Measurements from ENCODE around the gene MYH4. TPM values are rescaled to one million over a fixed set of nuclear protein-coding genes. Genes with fewer than 3 reads are reported as not detected.

Gene MYH4
- total RNA-seq, 1 experiment from 2014 or later: not detected

- H3K27me3 ChIP-seq: no peaks in the 10 kb centered on the region
- no peaks in the 10 kb centered on the region for H3K36me3 ChIP-seq
- no peaks in the 10 kb centered on the region for H3K9me3 ChIP-seq
- no peak overlapping the region for H3K4me3 ChIP-seq
- no peak for DNase-seq
Measured at GRCh38 chr17:10447026-10447931, 22.1 kb downstream of the MYH4 start.

- no peak for DNase-seq
- Histone ChIP-seq H3K9me3 (peaks cover 3% of the 10 kb centered on the region; the same call in 1 of the 2 replicates), H3K36me3 (no peaks in the 10 kb centered on the region), H3K4me3 (no peak overlapping the region), H3K27me3 (no peaks in the 10 kb centered on the region)
Measured at GRCh38 chr17:10439816-10440215, 29.5 kb downstream of the MYH4 start.

- H3K36me3 ChIP-seq: no peaks in the 10 kb centered on the region
- DNase-seq: peak; percentile 11
- no peak overlapping the region for H3K4me3 ChIP-seq
- peaks cover 9% of the 10 kb centered on the region for H3K9me3 ChIP-seq
- no peaks in the 10 kb centered on the region for H3K27me3 ChIP-seq
Measured at GRCh38 chr17:10435096-10435495, 34.3 kb downstream of the MYH4 start.

- H3K4me3 ChIP-seq: no peak overlapping the region
- DNase-seq: no peak
Measured at GRCh38 chr17:10429421-10430045, 39.8 kb downstream of the MYH4 start.

GRCh38 chr17:10428781-10429180 is 40.6 kb downstream of the MYH4 start:
- Histone ChIP-seq H3K27me3 (no peaks in the 10 kb centered on the region), H3K9me3 (peaks cover 3% of the 10 kb centered on the region; the same call in 1 of the 2 replicates), H3K4me3 (no peak overlapping the region), H3K36me3 (no peaks in the 10 kb centered on the region)
- DNase-seq: no peak

More at GRCh38 chr17:10429421-10430045, 39.8 kb downstream of the MYH4 start:
- Histone ChIP-seq H3K9me3 (peaks cover 7% of the 10 kb centered on the region; the same call in 1 of the 2 replicates), H3K36me3 (no peaks in the 10 kb centered on the region), H3K27me3 (no peaks in the 10 kb centered on the region)

- Histone ChIP-seq H3K9me3 (no peaks in the 10 kb centered on the region), H3K36me3 (no peaks in the 10 kb centered on the region), H3K27me3 (no peaks in the 10 kb centered on the region), H3K4me3 (no peak within 1 kb of the TSS)
- DNase-seq: no peak
Measured at GRCh38 chr17:10421900-10422542, 47.3 kb downstream of the MYH4 start, which contains the start of gene MYH8. Gene MYH8, minus strand, starts transcription at chr17:10421950. Its CDS starts 1,723 bp downstream, at chr17:10420227.

GRCh38 chr17:10421211-10421610 is 48.1 kb downstream of the MYH4 start:
- no peaks in the 10 kb centered on the region for H3K36me3 ChIP-seq
- no peak for DNase-seq
- H3K4me3 ChIP-seq: no peak overlapping the region
- no peaks in the 10 kb centered on the region for H3K9me3 ChIP-seq
- no peaks in the 10 kb centered on the region for H3K27me3 ChIP-seq

- Histone ChIP-seq H3K4me3 (no peak overlapping the region), H3K9me3 (no peaks in the 10 kb centered on the region), H3K27me3 (no peaks in the 10 kb centered on the region), H3K36me3 (no peaks in the 10 kb centered on the region)
- no peak for DNase-seq
Measured at GRCh38 chr17:10420811-10421210, 48.5 kb downstream of the MYH4 start.

GRCh38 chr17:10417431-10417830 is 51.9 kb downstream of the MYH4 start:
- H3K9me3 ChIP-seq: no peaks in the 10 kb centered on the region
- no peaks in the 10 kb centered on the region for H3K36me3 ChIP-seq
- H3K27me3 ChIP-seq: peaks cover 2% of the 10 kb centered on the region; the same call in 1 of the 2 replicates
- no peak overlapping the region for H3K4me3 ChIP-seq
- DNase-seq: no peak

GRCh38 chr17:10415161-10415560 is 54.2 kb downstream of the MYH4 start:
- Histone ChIP-seq H3K36me3 (no peaks in the 10 kb centered on the region), H3K27me3 (peaks cover 2% of the 10 kb centered on the region; the same call in 1 of the 2 replicates), H3K9me3 (no peaks in the 10 kb centered on the region), H3K4me3 (no peak overlapping the region)
- no peak for DNase-seq

- no peaks in the 10 kb centered on the region; the same call in 1 of the 2 replicates for H3K27me3 ChIP-seq
- H3K36me3 ChIP-seq: no peaks in the 10 kb centered on the region
- H3K9me3 ChIP-seq: 0 out of 2 replicates have a peak, but pooled peaks cover 2% of the 10 kb centered on the region
- no peak for DNase-seq
- no peak overlapping the region for H3K4me3 ChIP-seq
Measured at GRCh38 chr17:10403589-10403988, 65.8 kb downstream of the MYH4 start.

- no peak for DNase-seq
- no peaks in the 10 kb centered on the region; the same call in 1 of the 2 replicates for H3K27me3 ChIP-seq
- H3K4me3 ChIP-seq: no peak overlapping the region
- H3K9me3 ChIP-seq: no peaks in the 10 kb centered on the region
- no peaks in the 10 kb centered on the region for H3K36me3 ChIP-seq
Measured at GRCh38 chr17:10398352-10398751, 71.0 kb downstream of the MYH4 start.

- no peak for DNase-seq
- H3K9me3 ChIP-seq: no peaks in the 10 kb centered on the region
- H3K27me3 ChIP-seq: no peaks in the 10 kb centered on the region; the same call in 1 of the 2 replicates
- no peaks in the 10 kb centered on the region for H3K36me3 ChIP-seq
- no peak overlapping the region for H3K4me3 ChIP-seq
Measured at GRCh38 chr17:10396524-10397163, 72.7 kb downstream of the MYH4 start.

GRCh38 chr17:10394201-10394887 is 75.0 kb downstream of the MYH4 start:
- no peak for DNase-seq
- Histone ChIP-seq H3K9me3 (no peaks in the 10 kb centered on the region), H3K27me3 (no peaks in the 10 kb centered on the region; the same call in 1 of the 2 replicates), H3K36me3 (no peaks in the 10 kb centered on the region), H3K4me3 (no peak overlapping the region)

All from MG63 (cell line).